Activated T-cell treated with anti-CD3 and anti-CD28 coated beads, Interleukin-2, amount 50 U/mL, for 72 hours (primary cell): ENCODE data around the gene RNPEP. TPM values are rescaled to one million over a fixed set of nuclear protein-coding genes. Genes with fewer than 3 reads are reported as not detected.
"Not testable (repeated sequence)": the region's sequence is repeated elsewhere in the genome, so short reads cannot be mapped to it uniquely, and the experiment has no call there.

ENCODE experiments used
- ATAC-seq, 2 donors: fragments of 150-1000 bp; cut with Tn5 transposase; replicated peaks in 1 of 2; 2 replicates each; pipeline ENCODE4 v1.10.0; 2021; ENCODE audit warnings: moderate library complexity in 2 of 2, mild to moderate bottlenecking in 1 of 2
- DNase-seq, 2 donors: peaks; one replicate each; pipeline ENCODE4 v3.0.0; 2021 to 2022; ENCODE audit warnings: mixed read lengths in 1 of 2
- H3K27ac Mint-ChIP-seq: one replicate; pipeline ENCODE4 v1.8.0; 2022; ENCODE audit warnings: mild to moderate bottlenecking, moderate library complexity, mixed read lengths
- H3K27me3 Mint-ChIP-seq: one replicate; pipeline ENCODE4 v1.8.0; 2022; ENCODE audit warnings: low read depth, mixed read lengths
- H3K36me3 Mint-ChIP-seq, 2 donors: one replicate each; pipeline ENCODE4 v1.8.0; 2022; ENCODE audit warnings: mixed read lengths in 2 of 2, mild to moderate bottlenecking in 1 of 2; ENCODE audit not compliant: insufficient read depth in 2 of 2
- H3K4me1 Mint-ChIP-seq: one replicate; pipeline ENCODE4 v1.8.0; 2022; ENCODE audit warnings: low read depth, mixed read lengths
- H3K4me3 Mint-ChIP-seq, 2 donors: one replicate each; pipeline ENCODE4 v1.8.0; 2022; ENCODE audit warnings: mild to moderate bottlenecking in 2 of 2, mixed read lengths in 2 of 2, moderate library complexity in 2 of 2
- H3K9me3 Mint-ChIP-seq, 2 donors: one replicate each; pipeline ENCODE4 v1.8.0; 2022; ENCODE audit warnings: mixed read lengths in 2 of 2
- total RNA-seq, 2 donors: library from RNA; stranded (reverse); gene quantifications; one replicate each; pipeline ENCODE4 v1.2.3, GENCODE V29; 2022

Gene RNPEP
- total RNA-seq, 2 donors from 2014 or later, result 43.2 to 46.4 TPM

GRCh38 chr1:201946224-201946908 lies 36.1 kb upstream of the RNPEP start, which contains the start of gene LMOD1:
Gene LMOD1 (minus strand): TSS chr1:201946548. CDS start chr1:201946340, 208 bp downstream.
- H3K27ac Mint-ChIP-seq, result no peak within 1 kb of the TSS
- no peaks in the 10 kb centered on the region for H3K36me3 Mint-ChIP-seq
- peaks cover 37% of the 10 kb centered on the region for H3K27me3 Mint-ChIP-seq
- DNase-seq, result no peak
- H3K9me3 Mint-ChIP-seq, result no peaks in the 10 kb centered on the region
- peak; percentile 56 to 57 for ATAC-seq
- peaks cover 19% of the 10 kb centered on the region for H3K4me1 Mint-ChIP-seq
- H3K4me3 Mint-ChIP-seq, result peak within 1 kb of the TSS; percentile 68 to 74

- no peak for ATAC-seq
- peaks cover 37% of the 10 kb centered on the region for H3K27me3 Mint-ChIP-seq
- no peaks in the 10 kb centered on the region for H3K36me3 Mint-ChIP-seq
These were observed 34.8 kb upstream of the RNPEP start for GRCh38 chr1:201947697-201948008.

GRCh38 chr1:201949491-201949890 lies 33.0 kb upstream of the RNPEP start:
- ATAC-seq (no peak), DNase-seq (no peak)
- H3K27me3 Mint-ChIP-seq, result peaks cover 37% of the 10 kb centered on the region
- H3K27ac Mint-ChIP-seq, result no peak overlapping the region
- H3K9me3 Mint-ChIP-seq, result no peaks in the 10 kb centered on the region
- H3K4me3 Mint-ChIP-seq, result no peak overlapping the region
- H3K4me1 Mint-ChIP-seq, result peaks cover 22% of the 10 kb centered on the region
- H3K36me3 Mint-ChIP-seq, result peaks cover under 1 to 2% of the 10 kb centered on the region in 2 donors

More at GRCh38 chr1:201947697-201948008, 34.8 kb upstream of the RNPEP start:
- DNase-seq, result no peak
- Mint-ChIP-seq H3K4me3 (no peak overlapping the region), H3K27ac (no peak overlapping the region), H3K4me1 (peaks cover 19% of the 10 kb centered on the region), H3K9me3 (no peaks in the 10 kb centered on the region)

GRCh38 chr1:201954263-201955008 lies 28.0 kb upstream of the RNPEP start:
- no peak for ATAC-seq
- Mint-ChIP-seq H3K27ac (peak overlapping the region; percentile 95), H3K4me3 (peak overlapping the region; percentile 92 to 93), H3K36me3 (peaks cover 6 to 13% of the 10 kb centered on the region in 2 donors), H3K9me3 (no peaks in the 10 kb centered on the region), H3K4me1 (peaks cover 26% of the 10 kb centered on the region), H3K27me3 (no peaks in the 10 kb centered on the region)
- peak in 1 of 2 donors; percentile 10 for DNase-seq

- Mint-ChIP-seq H3K4me3 (peak within 1 kb of the TSS; percentile 92 to 93), H3K4me1 (peaks cover 26% of the 10 kb centered on the region), H3K27ac (peak within 1 kb of the TSS; percentile 95), H3K36me3 (peaks cover 6 to 13% of the 10 kb centered on the region in 2 donors), H3K9me3 (no peaks in the 10 kb centered on the region), H3K27me3 (no peaks in the 10 kb centered on the region)
- DNase-seq (peak; percentile 95 to 96), ATAC-seq (peak; percentile 99 to 100)
These were observed 27.3 kb upstream of the RNPEP start, which contains the start of gene TIMM17A for GRCh38 chr1:201955009-201955728. Gene TIMM17A (plus strand): TSS chr1:201955503. CDS start chr1:201955527, 24 bp downstream.

GRCh38 chr1:201955729-201956143 lies 26.7 kb upstream of the RNPEP start:
- Mint-ChIP-seq H3K36me3 (peaks cover 6 to 17% of the 10 kb centered on the region in 2 donors), H3K9me3 (no peaks in the 10 kb centered on the region), H3K4me1 (peaks cover 26% of the 10 kb centered on the region), H3K27me3 (no peaks in the 10 kb centered on the region), H3K27ac (peak overlapping the region; percentile 95), H3K4me3 (peak overlapping the region; percentile 92 to 93)
- DNase-seq (no peak), ATAC-seq (peak; percentile 62 to 63)

GRCh38 chr1:201958348-201958747 lies 24.1 kb upstream of the RNPEP start:
- ATAC-seq (no peak), DNase-seq (no peak)
- Mint-ChIP-seq H3K27me3 (no peaks in the 10 kb centered on the region), H3K4me3 (no peak overlapping the region), H3K36me3 (peaks cover 6 to 21% of the 10 kb centered on the region in 2 donors), H3K27ac (no peak overlapping the region), H3K9me3 (no peaks in the 10 kb centered on the region), H3K4me1 (peaks cover 26% of the 10 kb centered on the region)

- H3K27me3 Mint-ChIP-seq, H3K27ac Mint-ChIP-seq, ATAC-seq, H3K4me1 Mint-ChIP-seq, H3K9me3 Mint-ChIP-seq, DNase-seq, H3K4me3 Mint-ChIP-seq: not testable (repeated sequence)
- H3K36me3 Mint-ChIP-seq, result peaks cover 1 to 28% of the 10 kb centered on the region in 2 donors
These were observed 20.1 kb upstream of the RNPEP start for GRCh38 chr1:201962382-201962781.

GRCh38 chr1:201964261-201964660 lies 18.2 kb upstream of the RNPEP start:
- Mint-ChIP-seq H3K36me3 (peaks cover 0 to 25% of the 10 kb centered on the region in 2 donors), H3K27me3 (no peaks in the 10 kb centered on the region), H3K27ac (no peak overlapping the region), H3K9me3 (no peaks in the 10 kb centered on the region), H3K4me3 (no peak overlapping the region), H3K4me1 (no peaks in the 10 kb centered on the region)
- ATAC-seq (no peak), DNase-seq (no peak)

- no peaks in the 10 kb centered on the region for H3K9me3 Mint-ChIP-seq
- H3K4me3 Mint-ChIP-seq, result no peak overlapping the region
- peak overlapping the region; percentile 42 for H3K27ac Mint-ChIP-seq
- H3K27me3 Mint-ChIP-seq, result no peaks in the 10 kb centered on the region
- ATAC-seq (no peak), DNase-seq (no peak)
- peaks cover 0 to 22% of the 10 kb centered on the region in 2 donors for H3K36me3 Mint-ChIP-seq
- H3K4me1 Mint-ChIP-seq, result no peaks in the 10 kb centered on the region
These were observed 16.3 kb upstream of the RNPEP start for GRCh38 chr1:201966171-201966570.

- no peaks in the 10 kb centered on the region for H3K9me3 Mint-ChIP-seq
- no peaks in the 10 kb centered on the region for H3K27me3 Mint-ChIP-seq
- peaks cover 4% of the 10 kb centered on the region for H3K4me1 Mint-ChIP-seq
- DNase-seq (no peak), ATAC-seq (no peak)
- peaks cover 0 to 19% of the 10 kb centered on the region in 2 donors for H3K36me3 Mint-ChIP-seq
- H3K4me3 Mint-ChIP-seq, result no peak overlapping the region
- peak overlapping the region; percentile 90 for H3K27ac Mint-ChIP-seq
These were observed 14.1 kb upstream of the RNPEP start for GRCh38 chr1:201968202-201968925.

GRCh38 chr1:201970334-201971159 lies 11.9 kb upstream of the RNPEP start:
- H3K36me3 Mint-ChIP-seq, result peaks cover 0 to 12% of the 10 kb centered on the region in 2 donors
- no peak for ATAC-seq

More at GRCh38 chr1:201970334-201971159, 11.9 kb upstream of the RNPEP start:
- DNase-seq, result no peak
- Mint-ChIP-seq H3K27me3 (no peaks in the 10 kb centered on the region), H3K27ac (no peak overlapping the region), H3K4me3 (no peak overlapping the region), H3K9me3 (no peaks in the 10 kb centered on the region), H3K4me1 (peaks cover 4% of the 10 kb centered on the region)
